Karpas-422 (cell line): ENCODE measurements around the gene CWF19L2. TPM values are rescaled to one million over a fixed set of nuclear protein-coding genes. Genes with fewer than 3 reads are reported as not detected.

Source experiments
- DNase-seq: peaks from one replicate; pipeline ENCODE4 v3.0.0-alpha.2; 2015
- H2AFZ ChIP-seq: fragments of 200-600 bp; sonication (generic); 2 replicates; pipeline ENCODE4 v1.6.1; 2014; ENCODE audit warnings: antibody characterized with exemption, low read length, mixed read lengths
- H3K27ac ChIP-seq: fragments of 200-600 bp; sonication (generic); 2 replicates; pipeline ENCODE4 v1.5.1; 2014; ENCODE audit warnings: mild to moderate bottlenecking, low read length, moderate library complexity
- H3K27me3 ChIP-seq: fragments of 200-600 bp; sonication (generic); 2 replicates; pipeline ENCODE4 v1.6.1; 2014; ENCODE audit warnings: low read length, mixed read lengths
- H3K36me3 ChIP-seq: fragments of 200-600 bp; sonication (generic); 2 replicates; pipeline ENCODE4 v1.6.1; 2014; ENCODE audit warnings: low read length, mixed read lengths; ENCODE audit not compliant: insufficient read depth
- H3K4me1 ChIP-seq: fragments of 200-600 bp; sonication (generic); 2 replicates; pipeline ENCODE4 v1.6.1; 2014; ENCODE audit warnings: mild to moderate bottlenecking, low read length, mixed read lengths
- H3K4me2 ChIP-seq: fragments of 200-600 bp; sonication (generic); 2 replicates; pipeline ENCODE4 v1.6.1; 2014; ENCODE audit warnings: low read length, low read depth, mild to moderate bottlenecking; ENCODE audit not compliant: poor library complexity, severe bottlenecking
- H3K4me3 ChIP-seq: fragments of 200-600 bp; sonication (generic); 2 replicates; pipeline ENCODE4 v1.5.1; 2014; ENCODE audit warnings: mild to moderate bottlenecking, antibody characterized with exemption, low read length, mixed read lengths
- H3K79me2 ChIP-seq: fragments of 200-600 bp; sonication (generic); 2 replicates; pipeline ENCODE4 v1.6.1; 2014; ENCODE audit warnings: mild to moderate bottlenecking, low read length, mixed read lengths
- H3K9ac ChIP-seq: fragments of 200-600 bp; sonication (generic); 2 replicates; pipeline ENCODE4 v1.6.0; 2014; ENCODE audit warnings: low read length
- H3K9me2 ChIP-seq: fragments of 200-600 bp; sonication (generic), shearing (Covaris generic); replicated peaks from 2 replicates; pipeline ENCODE4 v1.6.0; 2014; ENCODE audit warnings: mild to moderate bottlenecking, low read length, moderate library complexity; ENCODE audit not compliant: insufficient read depth
- H3K9me3 ChIP-seq: fragments of 300-700, 200-600 bp; sonication (generic); 2 replicates; pipeline ENCODE4 v1.6.1; 2014; ENCODE audit warnings: low read length, mixed read lengths
- H4K20me1 ChIP-seq: fragments of 200-600 bp; sonication (generic); 2 replicates; pipeline ENCODE4 v1.6.1; 2014; ENCODE audit warnings: mild to moderate bottlenecking, antibody characterized with exemption, low read length, low read depth; ENCODE audit not compliant: insufficient read depth
- total RNA-seq: library from RNA; depleted of rRNA; stranded (reverse); fragments of >200 nt; shearing (Covaris generic); gene quantifications from 2 replicates; pipeline ENCODE4 v1.2.3, GENCODE V29; 2014; ENCODE audit warnings: low replicate concordance

The CWF19L2 gene
- total RNA-seq, 1 experiment from 2014 or later = 41.0 TPM

- Histone ChIP-seq H3K4me1 (peaks cover 8% of the 10 kb centered on the region), H3K4me2 (no peak overlapping the region), H2AFZ (no peak overlapping the region), H4K20me1 (no peaks in the 10 kb centered on the region), H3K4me3 (no peak overlapping the region), H3K36me3 (peaks cover 10% of the 10 kb centered on the region; the same call in 1 of the 2 replicates), H3K9me3 (no peaks in the 10 kb centered on the region), H3K27ac (no peak overlapping the region), H3K79me2 (peaks cover 22% of the 10 kb centered on the region; the same call in 1 of the 2 replicates), H3K9ac (no peak overlapping the region), H3K27me3 (no peaks in the 10 kb centered on the region), H3K9me2 (no peaks in the 10 kb centered on the region)
- no peak for DNase-seq
These were observed 119.7 kb downstream of the CWF19L2 start for GRCh38 chr11:107337917-107338316.

DNA sequence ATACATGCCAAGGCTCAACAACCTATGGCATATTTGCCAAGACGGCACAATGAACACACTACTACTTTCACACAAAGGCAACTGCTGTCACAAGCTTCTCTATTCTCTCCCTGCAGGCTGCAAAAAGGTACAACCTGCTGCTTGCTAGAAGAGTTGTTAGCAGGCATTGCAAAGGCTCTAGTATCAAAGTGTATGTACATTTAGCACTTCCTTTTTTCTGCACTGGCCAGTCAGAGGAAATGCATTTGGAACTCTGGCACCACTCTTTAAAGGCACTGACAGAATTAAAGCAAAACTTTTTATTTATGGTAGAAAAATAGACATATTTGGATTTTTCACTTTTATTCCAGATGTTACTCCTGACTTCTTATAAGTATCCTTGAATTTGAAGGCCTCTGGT is 125.9 kb downstream of the CWF19L2 start:
- Histone ChIP-seq H3K4me2 (no peak overlapping the region), H3K9me2 (no peaks in the 10 kb centered on the region), H3K9me3 (no peaks in the 10 kb centered on the region), H4K20me1 (no peaks in the 10 kb centered on the region), H2AFZ (no peak overlapping the region), H3K4me3 (no peak overlapping the region), H3K9ac (no peak overlapping the region), H3K27ac (no peak overlapping the region), H3K4me1 (no peaks in the 10 kb centered on the region), H3K36me3 (peaks cover 25% of the 10 kb centered on the region; the same call in 1 of the 2 replicates), H3K79me2 (0 out of 2 replicates have a peak, but pooled peaks cover 4% of the 10 kb centered on the region), H3K27me3 (no peaks in the 10 kb centered on the region)
- peak; percentile 54 for DNase-seq

DNA sequence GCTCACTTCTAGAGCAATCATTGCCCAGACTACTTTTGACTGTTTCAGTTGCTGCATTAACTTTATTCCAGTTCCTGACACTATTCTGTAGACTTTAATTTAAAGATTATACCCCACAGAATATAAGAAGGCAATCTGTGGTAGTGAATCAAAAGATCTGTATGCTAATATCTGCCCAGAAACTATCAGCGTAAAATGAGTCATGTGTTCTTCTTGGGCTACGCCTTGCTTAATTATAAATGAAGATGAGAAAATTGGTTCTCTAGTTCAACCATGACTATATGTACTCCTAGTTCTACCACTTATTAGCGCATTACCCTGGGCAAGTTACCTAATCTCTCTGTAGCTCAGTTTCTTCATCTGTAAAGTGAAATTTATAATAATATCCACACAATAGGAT is 128.5 kb downstream of the CWF19L2 start:
- H3K27me3 ChIP-seq = no peaks in the 10 kb centered on the region
- no peaks in the 10 kb centered on the region for H3K4me1 ChIP-seq
- no peak for DNase-seq
- no peaks in the 10 kb centered on the region for H3K9me2 ChIP-seq
- no peaks in the 10 kb centered on the region for H3K9me3 ChIP-seq
- peaks cover 29% of the 10 kb centered on the region for H3K36me3 ChIP-seq
- H3K4me2 ChIP-seq = no peak overlapping the region
- H3K4me3 ChIP-seq = no peak overlapping the region
- no peak overlapping the region for H2AFZ ChIP-seq
- H3K79me2 ChIP-seq = 0 out of 2 replicates have a peak, but pooled peaks cover 4% of the 10 kb centered on the region
- no peak overlapping the region for H3K27ac ChIP-seq
- no peaks in the 10 kb centered on the region for H4K20me1 ChIP-seq
- no peak overlapping the region for H3K9ac ChIP-seq

DNA sequence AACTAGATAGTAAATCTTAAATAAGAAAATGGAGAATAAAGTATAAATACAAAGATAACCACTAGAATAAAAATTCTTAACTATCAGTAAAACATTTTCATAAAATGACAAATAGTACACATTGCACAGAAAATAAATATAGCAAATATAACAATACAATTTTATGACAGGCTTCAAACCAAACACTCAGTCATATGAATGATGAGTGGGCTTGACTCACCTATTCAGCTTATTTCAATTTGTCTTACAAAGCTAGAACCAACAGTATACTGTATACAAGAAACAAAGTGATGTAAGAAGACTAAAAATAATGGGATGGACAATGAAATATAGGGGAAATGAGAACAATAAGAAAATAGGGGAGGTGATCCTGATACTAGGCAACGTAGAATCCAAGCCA is 141.2 kb downstream of the CWF19L2 start:
- Histone ChIP-seq H2AFZ (no peak overlapping the region), H3K9ac (no peak overlapping the region), H3K27me3 (no peaks in the 10 kb centered on the region), H3K27ac (no peak overlapping the region), H3K4me1 (no peaks in the 10 kb centered on the region), H3K9me3 (peaks cover 14% of the 10 kb centered on the region; the same call in 1 of the 2 replicates), H3K36me3 (peaks cover 19% of the 10 kb centered on the region), H3K4me2 (no peak overlapping the region), H3K9me2 (no peaks in the 10 kb centered on the region), H4K20me1 (no peaks in the 10 kb centered on the region), H3K4me3 (no peak overlapping the region), H3K79me2 (no peaks in the 10 kb centered on the region)
- DNase-seq = no peak

DNA sequence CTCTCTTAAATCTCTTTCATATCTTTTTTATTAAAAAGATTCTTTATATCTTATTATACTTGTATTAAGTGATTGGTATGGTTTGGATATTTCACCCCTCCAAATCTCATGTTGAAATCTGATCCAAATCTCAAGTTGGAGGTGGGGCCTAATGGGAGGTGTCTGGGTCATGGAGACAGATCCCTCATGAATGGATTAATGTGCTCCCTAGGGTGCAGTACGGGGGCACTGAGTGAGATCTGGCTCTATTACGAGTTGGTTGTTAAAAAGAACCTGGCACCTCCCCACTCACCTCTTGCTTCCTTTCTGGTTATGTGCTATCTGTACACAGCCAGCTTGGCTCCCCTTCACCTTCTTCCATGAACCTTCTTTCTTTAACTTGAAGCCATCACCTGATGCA is 149.6 kb downstream of the CWF19L2 start:
- H3K27ac ChIP-seq = no peak overlapping the region
- DNase-seq = no peak
- H3K4me3 ChIP-seq = no peak overlapping the region
- H2AFZ ChIP-seq = no peak overlapping the region
- H3K4me1 ChIP-seq = no peaks in the 10 kb centered on the region
- no peaks in the 10 kb centered on the region for H4K20me1 ChIP-seq
- no peaks in the 10 kb centered on the region for H3K9me3 ChIP-seq
- H3K79me2 ChIP-seq = no peaks in the 10 kb centered on the region
- no peak overlapping the region for H3K9ac ChIP-seq
- no peaks in the 10 kb centered on the region for H3K27me3 ChIP-seq
- no peaks in the 10 kb centered on the region for H3K9me2 ChIP-seq
- H3K36me3 ChIP-seq = peaks cover 25% of the 10 kb centered on the region; the same call in 1 of the 2 replicates
- no peak overlapping the region for H3K4me2 ChIP-seq

GRCh38 chr11:107301878-107302277 is 155.7 kb downstream of the CWF19L2 start:
- Histone ChIP-seq H4K20me1 (no peaks in the 10 kb centered on the region), H3K9me2 (no peaks in the 10 kb centered on the region)

GRCh38 chr11:107293677-107294344 is 163.8 kb downstream of the CWF19L2 start:
- peaks cover 7% of the 10 kb centered on the region for H3K4me1 ChIP-seq
- H2AFZ ChIP-seq = no peak overlapping the region
- no peaks in the 10 kb centered on the region for H3K79me2 ChIP-seq
- no peak overlapping the region for H3K4me2 ChIP-seq
- H3K9me3 ChIP-seq = no peaks in the 10 kb centered on the region
- H3K9me2 ChIP-seq = no peaks in the 10 kb centered on the region
- H4K20me1 ChIP-seq = no peaks in the 10 kb centered on the region
- H3K9ac ChIP-seq = no peak overlapping the region
- H3K27me3 ChIP-seq = no peaks in the 10 kb centered on the region
- H3K4me3 ChIP-seq = no peak overlapping the region
- no peak for DNase-seq
- peaks cover 15% of the 10 kb centered on the region; the same call in 1 of the 2 replicates for H3K36me3 ChIP-seq
- no peak overlapping the region for H3K27ac ChIP-seq

More at GRCh38 chr11:107301878-107302277, 155.7 kb downstream of the CWF19L2 start:
- no peak overlapping the region for H2AFZ ChIP-seq
- H3K4me1 ChIP-seq = no peaks in the 10 kb centered on the region
- H3K36me3 ChIP-seq = peaks cover 26% of the 10 kb centered on the region
- no peaks in the 10 kb centered on the region for H3K9me3 ChIP-seq
- no peak overlapping the region for H3K9ac ChIP-seq
- no peak overlapping the region for H3K27ac ChIP-seq
- no peaks in the 10 kb centered on the region for H3K79me2 ChIP-seq
- no peak overlapping the region for H3K4me3 ChIP-seq
- no peaks in the 10 kb centered on the region for H3K27me3 ChIP-seq
- no peak for DNase-seq
- no peak overlapping the region for H3K4me2 ChIP-seq

GRCh38 chr11:107282195-107282594 is 175.4 kb downstream of the CWF19L2 start:
- no peaks in the 10 kb centered on the region for H3K27me3 ChIP-seq
- no peaks in the 10 kb centered on the region for H3K4me1 ChIP-seq
- no peak for DNase-seq
- no peaks in the 10 kb centered on the region for H3K9me3 ChIP-seq
- H3K9me2 ChIP-seq = no peaks in the 10 kb centered on the region
- no peaks in the 10 kb centered on the region for H3K36me3 ChIP-seq
- H2AFZ ChIP-seq = no peak overlapping the region
- no peak overlapping the region for H3K27ac ChIP-seq
- H3K4me2 ChIP-seq = no peak overlapping the region
- no peak overlapping the region for H3K9ac ChIP-seq
- no peak overlapping the region for H3K4me3 ChIP-seq
- no peaks in the 10 kb centered on the region for H4K20me1 ChIP-seq
- H3K79me2 ChIP-seq = no peaks in the 10 kb centered on the region
